H1 (cell line): ENCODE measurements around the gene PDCD10. TPM values are rescaled to one million over a fixed set of nuclear protein-coding genes. Genes with fewer than 3 reads are reported as not detected.

Experiments
- CTCF ChIA-PET: fragments of 300-600 bp; sonication (Branson Sonifier 250); formaldehyde crosslinking; loops from one replicate; lab custom pipeline; 2021; ENCODE audit not compliant: partially characterized antibody; lab: Charles Lee
- POLR2A ChIA-PET: fragments of 300-600 bp; sonication (Branson Sonifier 250); formaldehyde crosslinking; loops from one replicate; lab custom pipeline; 2021; ENCODE audit warnings: inconsistent platforms; ENCODE audit not compliant: partially characterized antibody; lab: Charles Lee
- DNase-seq, 2 experiments: peaks; one replicate each; pipeline versions ENCODE4 v3.0.0 to v3.0.0-alpha.2; 2010 to 2022; ENCODE audit warnings: low spot score in 2 of 2, low read depth in 1 of 2, mixed read lengths in 1 of 2
- FAIRE-seq: peaks from 2 replicates; lab custom pipeline; 2011; peaks lifted over from hg19 to GRCh38; lab: Jason Lieb, UNC
- H2AFZ ChIP-seq: 2 replicates; pipeline ENCODE4 v1.8.1; 2012; ENCODE audit warnings: low read length, inconsistent platforms
- H2AK5ac ChIP-seq: 2 replicates; pipeline ENCODE4 v1.6.1; 2013; ENCODE audit warnings: low read depth, low read length
- H2BK120ac ChIP-seq: replicated peaks from 2 replicates; pipeline ENCODE3; 2013; ENCODE audit warnings: low read depth, low read length, inconsistent platforms
- H2BK12ac ChIP-seq: 2 replicates; pipeline ENCODE4 v1.6.1; 2013; ENCODE audit warnings: low read depth, low read length
- H2BK15ac ChIP-seq: 2 replicates; pipeline ENCODE4 v1.6.1; 2013; ENCODE audit warnings: low read length
- H2BK20ac ChIP-seq: 2 replicates; pipeline ENCODE4 v1.6.1; 2013; ENCODE audit warnings: low read length
- H2BK5ac ChIP-seq: 2 replicates; pipeline ENCODE4 v1.6.1; 2013; ENCODE audit warnings: low read depth, low read length
- H3K14ac ChIP-seq: 2 replicates; pipeline ENCODE4 v1.6.1; 2013; ENCODE audit warnings: inconsistent platforms; ENCODE audit not compliant: insufficient read length
- H3K18ac ChIP-seq: 2 replicates; pipeline ENCODE4 v1.6.1; 2013; ENCODE audit warnings: low read length; ENCODE audit errors: extremely low read depth
- H3K23ac ChIP-seq: 2 replicates; pipeline ENCODE4 v1.6.1; 2013; ENCODE audit warnings: inconsistent platforms; ENCODE audit not compliant: insufficient read length
- H3K23me2 ChIP-seq: 2 replicates; pipeline ENCODE4 v1.6.1; 2013; ENCODE audit warnings: low read depth, low read length
- H3K27ac ChIP-seq: 2 replicates; pipeline ENCODE4 v1.6.1; 2011; ENCODE audit warnings: low read depth, low read length, inconsistent platforms
- H3K27me3 ChIP-seq, 4 experiments: replicated peaks in 1 of 4; 1 replicate in 1 of 4; 2 replicates in 3 of 4; pipeline versions ENCODE4 v1.6.1 to v1.8.1; 2011 to 2013; ENCODE audit warnings: low read length in 3 of 4, mild to moderate bottlenecking in 3 of 4, inconsistent platforms in 2 of 4, mixed read lengths in 2 of 4, moderate library complexity in 1 of 4; ENCODE audit not compliant: control insufficient read depth in 3 of 4, insufficient read depth in 3 of 4; ENCODE audit errors: extremely low read depth in 1 of 4
- H3K36me3 ChIP-seq, 4 experiments: 2 replicates each; pipeline versions ENCODE4 v1.6.1 to v1.8.1; 2011 to 2013; ENCODE audit warnings: mild to moderate bottlenecking in 4 of 4, low read length in 3 of 4, moderate library complexity in 2 of 4, control low read depth in 1 of 4, inconsistent platforms in 1 of 4; ENCODE audit not compliant: insufficient read depth in 4 of 4, control insufficient read depth in 2 of 4
- H3K4ac ChIP-seq: replicated peaks from 2 replicates; pipeline ENCODE3; 2013; ENCODE audit warnings: low read length, low read depth, mixed read lengths, inconsistent platforms; ENCODE audit not compliant: insufficient read length
- H3K4me1 ChIP-seq, 4 experiments: replicated peaks in 1 of 4; 1 replicate in 1 of 4; 2 replicates in 3 of 4; pipeline versions ENCODE4 v1.6.1 to v1.8.1; 2011 to 2013; ENCODE audit warnings: low read length in 3 of 4, inconsistent platforms in 2 of 4, mixed read lengths in 1 of 4; ENCODE audit not compliant: insufficient read depth in 4 of 4, control insufficient read depth in 3 of 4
- H3K4me2 ChIP-seq, 2 experiments: 2 replicates each; pipeline versions ENCODE4 v1.6.1 to v1.8.1; 2011 to 2013; ENCODE audit warnings: low read depth in 2 of 2, low read length in 2 of 2, control low read depth in 1 of 2, inconsistent platforms in 1 of 2, mild to moderate bottlenecking in 1 of 2; ENCODE audit not compliant: insufficient read depth in 1 of 2
- H3K4me3 ChIP-seq, 4 experiments: fragments of 200-600, 300-600 bp in 1 of 4; sonication (generic), shearing (Covaris generic), sonication (Bioruptor Twin) in 1 of 4; 2 replicates each; pipeline versions ENCODE4 v1.5.1 to v1.8.1; 2011 to 2016; ENCODE audit warnings: low read length in 4 of 4, low read depth in 3 of 4, control low read depth in 2 of 4, inconsistent platforms in 2 of 4, mild to moderate bottlenecking in 2 of 4, mixed read lengths in 1 of 4, moderate library complexity in 1 of 4; ENCODE audit not compliant: insufficient read depth in 2 of 4; ENCODE audit errors: extremely low read depth in 1 of 4
- H3K56ac ChIP-seq: replicated peaks from 2 replicates; pipeline ENCODE3; 2013; ENCODE audit warnings: low read depth, mild to moderate bottlenecking, mixed read lengths, low read length, inconsistent platforms; ENCODE audit not compliant: insufficient read length
- H3K79me1 ChIP-seq: 2 replicates; pipeline ENCODE4 v1.6.1; 2013; ENCODE audit warnings: low read depth, low read length, control low read depth
- H3K79me2 ChIP-seq, 2 experiments: 2 replicates each; pipeline versions ENCODE4 v1.6.1 to v1.8.1; 2012 to 2013; ENCODE audit warnings: low read length in 2 of 2, mild to moderate bottlenecking in 2 of 2, inconsistent platforms in 1 of 2; ENCODE audit not compliant: insufficient read depth in 2 of 2, control insufficient read depth in 1 of 2
- H3K9ac ChIP-seq, 4 experiments: replicated peaks in 1 of 4; 1 replicate in 1 of 4; 2 replicates in 3 of 4; pipeline versions ENCODE4 v1.6.1 to v1.8.1; 2011 to 2013; ENCODE audit warnings: low read depth in 3 of 4, low read length in 3 of 4, control low read depth in 2 of 4, mild to moderate bottlenecking in 2 of 4, moderate library complexity in 2 of 4, inconsistent platforms in 1 of 4; ENCODE audit errors: extremely low read depth in 1 of 4
- H3K9me3 ChIP-seq, 2 experiments: 2 replicates each; pipeline versions ENCODE4 v1.6.1 to v1.8.1; 2012 to 2013; ENCODE audit warnings: mild to moderate bottlenecking in 2 of 2, moderate library complexity in 2 of 2, control low read depth in 1 of 2, inconsistent platforms in 1 of 2, low read depth in 1 of 2, low read length in 1 of 2, mixed read lengths in 1 of 2; ENCODE audit not compliant: insufficient read depth in 2 of 2
- H4K20me1 ChIP-seq, 2 experiments: replicated peaks in 1 of 2; 2 replicates each; pipeline versions ENCODE3 to v1.8.1; 2011 to 2013; ENCODE audit warnings: inconsistent platforms in 2 of 2, low read length in 2 of 2, mild to moderate bottlenecking in 1 of 2; ENCODE audit not compliant: insufficient read depth in 2 of 2, control insufficient read depth in 1 of 2
- H4K5ac ChIP-seq: 2 replicates; pipeline ENCODE4 v1.6.1; 2013; ENCODE audit warnings: low read length, low read depth, mixed read lengths, inconsistent platforms; ENCODE audit not compliant: insufficient read length
- H4K8ac ChIP-seq: 2 replicates; pipeline ENCODE4 v1.8.0; 2013; ENCODE audit warnings: mild to moderate bottlenecking, moderate library complexity, low read length, inconsistent platforms; ENCODE audit not compliant: insufficient read depth; ENCODE audit errors: extremely low read depth
- H4K91ac ChIP-seq: replicated peaks from 2 replicates; pipeline ENCODE3; 2013; ENCODE audit warnings: low read length, mixed read lengths, inconsistent platforms; ENCODE audit not compliant: insufficient read length
- CBX5 ChIP-seq: fragments of 300-800, 300-1000 bp; sonication (generic); IDR thresholded peaks from 2 replicates; pipeline ENCODE4 v1.7.1; 2016; ENCODE audit warnings: antibody characterized with exemption, low read length, low read depth
- CBX8 ChIP-seq: fragments of 300-800, 300-1000 bp; sonication (generic); IDR thresholded peaks from 2 replicates; pipeline ENCODE4 v1.7.1; 2016; ENCODE audit warnings: low read depth, low read length, borderline replicate concordance
- EZH2 ChIP-seq: fragments of 200-600 bp; sonication (generic); IDR thresholded peaks from 2 replicates; pipeline ENCODE4 v1.7.1; 2012; ENCODE audit warnings: low read depth, mild to moderate bottlenecking, moderate library complexity, low read length, inconsistent platforms; ENCODE audit not compliant: severe bottlenecking
- GABPA ChIP-seq: IDR thresholded peaks from 2 replicates; pipeline ENCODE4 v1.6.1; 2011; ENCODE audit warnings: mild to moderate bottlenecking, low read length, moderate library complexity, borderline replicate concordance; ENCODE audit not compliant: insufficient read depth
- GTF2F1 ChIP-seq: IDR thresholded peaks from 2 replicates; pipeline ENCODE4 v1.6.1; 2012; ENCODE audit warnings: low read depth, low read length, improper control_type of control experiment, borderline replicate concordance
- JUND ChIP-seq: IDR thresholded peaks from 2 replicates; pipeline ENCODE4 v1.6.1; 2011; ENCODE audit warnings: mild to moderate bottlenecking, improper control_type of control experiment, low read length
- PHF8 ChIP-seq: fragments of 200-600 bp; sonication (generic); conservative IDR thresholded peaks from 2 replicates; pipeline ENCODE4 v1.7.1; 2012; ENCODE audit warnings: low read depth, mild to moderate bottlenecking, inconsistent platforms, low read length, moderate library complexity
- POU5F1 ChIP-seq: IDR thresholded peaks from 2 replicates; pipeline ENCODE4 v1.6.1; 2011; ENCODE audit warnings: low read depth, mild to moderate bottlenecking, low read length, moderate library complexity
- RAD21 ChIP-seq, 2 experiments: IDR thresholded peaks in 1 of 2; conservative IDR thresholded peaks in 1 of 2; 2 replicates each; pipeline ENCODE4 v1.6.1; 2011; ENCODE audit warnings: low read depth in 2 of 2, low read length in 2 of 2, improper control_type of control experiment in 1 of 2, inconsistent platforms in 1 of 2, mild to moderate bottlenecking in 1 of 2, moderate library complexity in 1 of 2
- RXRA ChIP-seq: IDR thresholded peaks from 2 replicates; pipeline ENCODE4 v1.6.1; 2011; ENCODE audit warnings: low read depth, mild to moderate bottlenecking, low read length, moderate library complexity; ENCODE audit not compliant: insufficient read depth
- SAP30 ChIP-seq: fragments of 300-600 bp; sonication (generic); IDR thresholded peaks from 2 replicates; pipeline ENCODE4 v1.7.1; 2012; ENCODE audit warnings: low read length, moderate library complexity, mild to moderate bottlenecking, inconsistent platforms; ENCODE audit not compliant: insufficient read depth, insufficient replicate concordance
- SUZ12 ChIP-seq: fragments of 200-600 bp; sonication (generic); IDR thresholded peaks from 2 replicates; pipeline ENCODE4 v1.6.1; 2012; ENCODE audit warnings: mild to moderate bottlenecking, inconsistent platforms, low read length, moderate library complexity, mixed read lengths
- TAF7 ChIP-seq: optimal IDR thresholded peaks from 2 replicates; pipeline ENCODE3; 2011; ENCODE audit warnings: low read depth, mild to moderate bottlenecking, inconsistent platforms, low read length, moderate library complexity, borderline replicate concordance
- YY1 ChIP-seq: IDR thresholded peaks from 2 replicates; pipeline ENCODE4 v1.6.1; 2011; ENCODE audit warnings: low read depth, mild to moderate bottlenecking, low read length
- WGBS, 2 experiments: shearing (Covaris generic) in 1 of 2; methylation state at CpG; one replicate each; pipeline versions ENCODE4 v1.1.6 to v1.1.7; 2013 to 2015; ENCODE audit warnings: low lambda C conversion rate in 2 of 2, mixed read lengths in 2 of 2, inconsistent platforms in 1 of 2, low coverage in 1 of 2, missing lambda C conversion rate in 1 of 2; ENCODE audit not compliant: insufficient replicate concordance in 2 of 2, insufficient coverage in 1 of 2, insufficient read length in 1 of 2; ENCODE audit errors: extremely low coverage in 1 of 2, missing lambda C conversion rate in 1 of 2; 5-methylcytosine and 5-hydroxymethylcytosine counted together
- polyA plus RNA-seq, 7 experiments: library from polyadenylated mRNA; depleted of rRNA in 3 of 7; stranded (reverse) in 5 of 7; unstranded in 2 of 7; fragments of >200 nt in 5 of 7; fragments of 200-250 nt in 2 of 7; gene quantifications; 1 replicate in 5 of 7; 2 replicates in 1 of 7; 4 replicates in 1 of 7; pipeline versions ENCODE4 v1.2.1 to v1.2.3, GENCODE V29; 2011 to 2013; ENCODE audit warnings: missing spikeins in 2 of 7, mixed read lengths in 2 of 7
- total RNA-seq: library from RNA; stranded (reverse); fragmentation: NEBNext Ultra II Directional; extraction: Animal tissue kit (Norgen Biotek cat#: 25700); gene quantifications from 2 replicates; pipeline ENCODE4 v1.2.1, GENCODE V29; 2021

Gene PDCD10
- total and polyA plus RNA-seq, 2 of the 8 experiments (the other 6 are each of a cell fraction or from before 2014, with no cell fraction given) = 52.0 to 76.6 TPM

GRCh38 chr3:167651826-167652225 is 82.9 kb downstream of the PDCD10 start:
- FAIRE-seq (no peak), DNase-seq (no peak)
- Histone ChIP-seq H3K27ac (no peak overlapping the region), H3K23me2 (no peaks in the 10 kb centered on the region), H3K9me3 (peaks cover 0 to 4% of the 10 kb centered on the region in 2 experiments; a peak in 1 of 4 replicates), H3K36me3 (no peaks in the 10 kb centered on the region), H3K23ac (no peak overlapping the region), H4K8ac (no peak overlapping the region), H3K4me2 (no peak overlapping the region), H3K4ac (no peak overlapping the region), H3K18ac (no peak overlapping the region), H2BK20ac (no peak overlapping the region), H2BK15ac (no peak overlapping the region), H2BK120ac (no peak overlapping the region), H3K14ac (no peak overlapping the region), H4K20me1 (no peaks in the 10 kb centered on the region), H2BK5ac (no peak overlapping the region), H3K4me3 (no peak overlapping the region), H4K5ac (no peak overlapping the region), H3K9ac (no peak overlapping the region), H3K79me1 (no peaks in the 10 kb centered on the region; the same call in 1 of the 2 replicates), H3K56ac (no peak overlapping the region), H2BK12ac (no peak overlapping the region), H3K4me1 (peaks cover 3 to 11% (median 7%) of the 10 kb centered on the region in 4 experiments; a peak in 5 of 7 replicates), H2AFZ (no peak overlapping the region), H4K91ac (no peak overlapping the region), H3K79me2 (no peaks in the 10 kb centered on the region), H2AK5ac (no peak overlapping the region), H3K27me3 (no peaks in the 10 kb centered on the region)
- TF ChIP-seq RXRA = no peak
- no peak for TF ChIP-seq PHF8
- no peak for TF ChIP-seq JUND
- no peak for TF ChIP-seq GTF2F1
- no peak for TF ChIP-seq CBX8
- no peak for TF ChIP-seq EZH2
- no peak for TF ChIP-seq RAD21 (IDR thresholded peaks at IDR 0.05 in 1 of 2, conservative IDR thresholded peaks at IDR 0.05 in 1 of 2; ENCODE audit: low read depth in 2 of 2, low read length in 2 of 2)
- TF ChIP-seq YY1 = no peak
- no peak for TF ChIP-seq CBX5
- TF ChIP-seq GABPA = no peak
- no peak for TF ChIP-seq TAF7
- TF ChIP-seq SUZ12 = no peak
- TF ChIP-seq POU5F1 = no peak
- TF ChIP-seq SAP30 = no peak
- 85% methylated on average over 1 of the region's 1 CpG; no CpG with 5 or more reads in 1 of the 2 experiments for WGBS, 2 experiments
- POLR2A ChIA-PET = interaction anchor here (0.7 kb wide), 1 partner anchor 241 kb away, joined by 3 read pairs; no protein-coding TSS in a partner anchor
- CTCF ChIA-PET = no interaction called here
